ENCODE results near the gene TK1. TPM values are rescaled to one million over a fixed set of nuclear protein-coding genes. Genes with fewer than 3 reads are reported as not detected.

Gene TK1
- total RNA-seq, 1 experiment from 2014 or later: 72.5 TPM

GRCh38 chr17:78144147-78144719 is 42.6 kb downstream of the TK1 start:
- no peaks in the 10 kb centered on the region for H3K36me3 Mint-ChIP-seq
- 0 out of 2 replicates have a peak, but pooled peaks cover 3% of the 10 kb centered on the region for H3K27me3 Mint-ChIP-seq (ENCODE audit: low read depth)
- no peak overlapping the region for H3K4me3 Mint-ChIP-seq
- no peak overlapping the region for H3K27ac Mint-ChIP-seq
- DNase-seq (ENCODE audit: low spot score): no peak
- H3K4me1 Mint-ChIP-seq: peaks cover 6% of the 10 kb centered on the region
- ChIA-PET POLR2A (no interaction called here), CTCF (interaction anchor here (0.8 to 1.9 kb wide), 3 partner anchors 30 to 1621 kb away, joined by 3 to 8 read pairs (median 5); no protein-coding TSS in a partner anchor)
- no peak for ATAC-seq
- H3K9me3 Mint-ChIP-seq: no peaks in the 10 kb centered on the region
- TF ChIP-seq TCF7 (CRISPR knock-in tag; IDR thresholded peaks at IDR 0.05; ENCODE audit: low read depth) (no peak), ARID4B (CRISPR knock-in tag; IDR thresholded peaks at IDR 0.05; ENCODE audit: borderline replicate concordance) (no peak), TP53 (CRISPR knock-in tag; IDR thresholded peaks at IDR 0.05) (no peak), GRHL2 (CRISPR knock-in tag; IDR thresholded peaks at IDR 0.05; ENCODE audit: insufficient replicate concordance, severe bottlenecking) (no peak)

- Mint-ChIP-seq H3K4me3 (no peak overlapping the region), H3K27ac (no peak overlapping the region), H3K36me3 (no peaks in the 10 kb centered on the region), H3K4me1 (peaks cover 12% of the 10 kb centered on the region), H3K27me3 (ENCODE audit: low read depth) (0 out of 2 replicates have a peak, but pooled peaks cover 3% of the 10 kb centered on the region), H3K9me3 (no peaks in the 10 kb centered on the region)
- ChIA-PET POLR2A (no interaction called here), CTCF (interaction anchor here (0.8 to 1.9 kb wide), 4 partner anchors 31 to 1621 kb away, joined by 3 to 8 read pairs (median 6); partner anchors contain the start of gene TK1)
- no peak for DNase-seq (ENCODE audit: low spot score)
- no peak for ATAC-seq
- TF ChIP-seq TEAD1 (CRISPR knock-in tag; IDR thresholded peaks at IDR 0.05): no peak
- no peak for TF ChIP-seq ARID4B (CRISPR knock-in tag; IDR thresholded peaks at IDR 0.05; ENCODE audit: borderline replicate concordance)
- TF ChIP-seq SMAD3 (CRISPR knock-in tag; IDR thresholded peaks at IDR 0.05; ENCODE audit: borderline replicate concordance): no peak
- no peak for TF ChIP-seq ZNF281 (CRISPR knock-in tag; IDR thresholded peaks at IDR 0.05)
- no peak for TF ChIP-seq GTF2I (CRISPR knock-in tag; conservative IDR thresholded peaks at IDR 0.05)
- no peak for TF ChIP-seq USF2 (CRISPR knock-in tag; IDR thresholded peaks at IDR 0.05)
- TF ChIP-seq ZNF425 (CRISPR knock-in tag; conservative IDR thresholded peaks at IDR 0.05): no peak
- TF ChIP-seq ZNF138 (CRISPR knock-in tag; conservative IDR thresholded peaks at IDR 0.05): no peak
- TF ChIP-seq CREM (CRISPR knock-in tag; IDR thresholded peaks at IDR 0.05): no peak
- TF ChIP-seq ZNF423 (CRISPR knock-in tag; IDR thresholded peaks at IDR 0.05): no peak
Measured at GRCh38 chr17:78143214-78144146, 43.4 kb downstream of the TK1 start.

Measured in WTC11 (cell line).